SK-N-SH (cell line): ENCODE measurements around the gene S100A6. TPM values are rescaled to one million over a fixed set of nuclear protein-coding genes. Genes with fewer than 3 reads are reported as not detected.
A peak's percentile ranks its signal among the peaks of the same experiment; 100 is the strongest.

Source experiments
- CTCF ChIA-PET: fragments of 300-600, 350-600 bp; formaldehyde crosslinking; extraction: SDS; loops from one replicate; lab custom pipeline; 2021; lab: Yijun Ruan, JAX
- POLR2A ChIA-PET: fragments of 350-600 bp; sonication (Branson Sonifier 250); formaldehyde crosslinking; extraction: SDS; loops from one replicate; lab custom pipeline; 2020; ENCODE audit warnings: antibody characterized with exemption, inconsistent platforms; lab: Yijun Ruan, JAX
- DNase-seq: peaks from one replicate; pipeline ENCODE4 v3.0.0; 2012
- H2AFZ ChIP-seq: fragments of 200-600 bp; sonication (generic); 2 replicates; pipeline ENCODE4 v1.8.1; 2016; ENCODE audit warnings: antibody characterized with exemption, mild to moderate bottlenecking, low read depth
- H3F3A ChIP-seq: fragments of 200-600 bp; sonication (generic); replicated peaks from 2 replicates; pipeline ENCODE3; 2016; ENCODE audit warnings: antibody characterized with exemption, mild to moderate bottlenecking; ENCODE audit not compliant: insufficient read depth
- H3K27ac ChIP-seq, 2 experiments: fragments of 200-500 bp in 1 of 2; fragments of 200-600 bp in 1 of 2; sonication (Bioruptor generic) in 1 of 2; sonication (generic), shearing (Covaris generic) in 1 of 2; 2 replicates each; pipeline versions ENCODE4 v1.5.1 to v1.6.1; 2014 to 2016; ENCODE audit warnings: low read depth in 2 of 2, inconsistent platforms in 1 of 2, low read length in 1 of 2, mild to moderate bottlenecking in 1 of 2, mixed read lengths in 1 of 2
- H3K27me3 ChIP-seq: fragments of 200-600 bp; sonication (generic), shearing (Covaris generic); 2 replicates; pipeline ENCODE4 v1.6.1; 2016; ENCODE audit warnings: mixed run types; ENCODE audit not compliant: insufficient read depth
- H3K36me3 ChIP-seq, 2 experiments: fragments of 200-500 bp in 1 of 2; fragments of 200-600 bp in 1 of 2; sonication (Bioruptor generic) in 1 of 2; sonication (generic) in 1 of 2; replicated peaks in 1 of 2; 2 replicates each; pipeline versions ENCODE3 to v1.5.1; 2014 to 2016; ENCODE audit warnings: low read length in 1 of 2, mild to moderate bottlenecking in 1 of 2; ENCODE audit not compliant: insufficient read depth in 2 of 2, control insufficient read depth in 1 of 2
- H3K4me1 ChIP-seq, 2 experiments: fragments of 200-500 bp in 1 of 2; fragments of 200-600 bp in 1 of 2; sonication (Bioruptor generic) in 1 of 2; sonication (generic), shearing (Covaris generic) in 1 of 2; 2 replicates each; pipeline versions ENCODE4 v1.5.1 to v1.6.1; 2014 to 2016; ENCODE audit warnings: low read depth in 1 of 2, low read length in 1 of 2, mixed run types in 1 of 2; ENCODE audit not compliant: insufficient read depth in 2 of 2, control insufficient read depth in 1 of 2
- H3K4me2 ChIP-seq: fragments of 200-600 bp; sonication (generic), shearing (Covaris generic); 2 replicates; pipeline ENCODE4 v1.6.1; 2017; ENCODE audit warnings: mixed run types
- H3K4me3 ChIP-seq, 2 experiments: fragments of 200-500 bp in 1 of 2; fragments of 200-600 bp in 1 of 2; sonication (Bioruptor generic) in 1 of 2; sonication (generic), shearing (Covaris generic) in 1 of 2; 2 replicates each; pipeline versions ENCODE4 v1.5.1 to v1.8.1; 2014 to 2016; ENCODE audit warnings: low read depth in 2 of 2, inconsistent platforms in 1 of 2, low read length in 1 of 2, mild to moderate bottlenecking in 1 of 2, mixed read lengths in 1 of 2, moderate library complexity in 1 of 2
- H3K79me2 ChIP-seq: fragments of 200-600 bp; sonication (generic); 2 replicates; pipeline ENCODE4 v1.8.1; 2017; ENCODE audit warnings: mild to moderate bottlenecking; ENCODE audit not compliant: insufficient read depth
- H3K9ac ChIP-seq: fragments of 200-600 bp; sonication (generic); 2 replicates; pipeline ENCODE4 v1.6.1; 2017; ENCODE audit warnings: mixed run types
- H3K9me2 ChIP-seq: fragments of 200-600 bp; sonication (generic); 2 replicates; pipeline ENCODE4 v1.6.1; 2017; ENCODE audit warnings: mixed run types
- H3K9me3 ChIP-seq: fragments of 200-600 bp; sonication (generic); 2 replicates; pipeline ENCODE4 v1.6.1; 2017; ENCODE audit warnings: mixed run types, mild to moderate bottlenecking, moderate library complexity
- H4K20me1 ChIP-seq: fragments of 200-600 bp; sonication (generic); 2 replicates; pipeline ENCODE4 v1.6.1; 2017; ENCODE audit warnings: mild to moderate bottlenecking, mixed run types; ENCODE audit not compliant: insufficient read depth
- GABPA ChIP-seq: IDR thresholded peaks from 2 replicates; pipeline ENCODE4 v1.4.0; 2012; ENCODE audit warnings: low read depth, mild to moderate bottlenecking
- GATA2 ChIP-seq: sonication (generic); formaldehyde crosslinking; IDR thresholded peaks from 2 replicates; pipeline ENCODE4 v1.5.0; 2020; ENCODE audit warnings: mild to moderate bottlenecking, missing genetic modification reagents
- IRF3 ChIP-seq: fragments of 150-350 bp; IDR thresholded peaks from 2 replicates; pipeline ENCODE4 v1.6.1; 2016; ENCODE audit warnings: mild to moderate bottlenecking, low read depth, low read length
- JUND ChIP-seq: IDR thresholded peaks from 2 replicates; pipeline ENCODE4 v1.4.0; 2012
- NFIC ChIP-seq: IDR thresholded peaks from 2 replicates; pipeline ENCODE4 v1.4.0; 2012; ENCODE audit warnings: borderline replicate concordance
- NRF1 ChIP-seq: IDR thresholded peaks from 2 replicates; pipeline ENCODE4 v1.6.1; 2012; ENCODE audit warnings: low read depth, mild to moderate bottlenecking, low read length
- PBX3 ChIP-seq: IDR thresholded peaks from 2 replicates; pipeline ENCODE4; 2012
- REST ChIP-seq: IDR thresholded peaks from 2 replicates; pipeline ENCODE4 v1.6.1; 2012; ENCODE audit warnings: mild to moderate bottlenecking, low read depth, low read length, moderate library complexity
- RFX5 ChIP-seq: IDR thresholded peaks from 2 replicates; pipeline ENCODE4 v1.6.1; 2012; ENCODE audit warnings: mild to moderate bottlenecking, improper control_type of control experiment, low read length
- RXRA ChIP-seq: IDR thresholded peaks from 2 replicates; pipeline ENCODE4 v1.4.0; 2012; ENCODE audit warnings: low read depth, mild to moderate bottlenecking, borderline replicate concordance
- SMC3 ChIP-seq: IDR thresholded peaks from 2 replicates; pipeline ENCODE4 v1.6.1; 2012; ENCODE audit warnings: low read depth, low read length, improper control_type of control experiment
- TCF12 ChIP-seq: IDR thresholded peaks from 2 replicates; pipeline ENCODE4 v1.4.0; 2012
- USF2 ChIP-seq: fragments of 150-350 bp; IDR thresholded peaks from 2 replicates; pipeline ENCODE4 v1.6.1; 2017; ENCODE audit warnings: antibody characterized with exemption, low read length, low read depth, borderline replicate concordance
- YY1 ChIP-seq: IDR thresholded peaks from 2 replicates; pipeline ENCODE4 v1.4.0; 2012; ENCODE audit warnings: low read depth, mild to moderate bottlenecking
- ZBTB33 ChIP-seq: IDR thresholded peaks from 2 replicates; pipeline ENCODE4 v1.4.0; 2012; ENCODE audit warnings: low read depth, borderline replicate concordance
- WGBS: methylation state at CpG from one replicate; pipeline ENCODE4 v1.1.6; 2017; ENCODE audit warnings: low lambda C conversion rate; 5-methylcytosine and 5-hydroxymethylcytosine counted together
- polyA plus RNA-seq, 3 experiments: library from polyadenylated mRNA; depleted of rRNA; stranded (reverse); fragments of >200 nt; gene quantifications; 2 replicates each; pipeline ENCODE4 v1.2.3, GENCODE V29; 2012

S100A6 gene
- polyA plus RNA-seq, 1 of the 3 experiments (the other 2 are of a cell fraction) = 895 TPM

- Histone ChIP-seq H3K36me3 (no peaks in the 10 kb centered on the region), H3K9ac (no peak overlapping the region; the same call in 1 of the 2 replicates), H2AFZ (peak overlapping the region; percentile 42), H3K9me2 (no peaks in the 10 kb centered on the region), H3F3A (peaks cover under 1% of the 10 kb centered on the region), H3K4me1 (peaks cover 0 to 16% of the 10 kb centered on the region in 2 experiments; a peak in 2 of 4 replicates), H3K4me3 (no peak overlapping the region), H3K79me2 (no peaks in the 10 kb centered on the region; the same call in 1 of the 2 replicates), H3K27ac (peak overlapping the region in 1 of 2 experiments; percentile 68; a peak in 2 of 4 replicates), H4K20me1 (no peaks in the 10 kb centered on the region), H3K27me3 (no peaks in the 10 kb centered on the region), H3K9me3 (no peaks in the 10 kb centered on the region), H3K4me2 (peak overlapping the region; percentile 57; the same call in 1 of the 2 replicates)
- POLR2A ChIA-PET = no interaction called here
- DNase-seq = no peak
- peak; percentile 69 for TF ChIP-seq PBX3
- TF ChIP-seq NRF1 = no peak
- peak; percentile 27; the same call in 1 of the 2 replicates for TF ChIP-seq TCF12
- TF ChIP-seq RXRA = 0 out of 2 replicates have a peak, but pooled peaks have one; percentile 9
- peak; percentile 53 for TF ChIP-seq JUND
- TF ChIP-seq IRF3 = no peak
- CTCF ChIA-PET = interaction anchor here (0.6 to 4.3 kb wide), 5 partner anchors 8 to 67 kb away, joined by 3 to 31 read pairs (median 3); no protein-coding TSS in a partner anchor
Observed at GRCh38 chr1:153578490-153578889, 42.7 kb upstream of the S100A6 start.

- Histone ChIP-seq H3K4me1 (peaks cover 0 to 23% of the 10 kb centered on the region in 2 experiments; a peak in 2 of 4 replicates), H3K9ac (no peak overlapping the region), H3K9me2 (no peaks in the 10 kb centered on the region), H3F3A (peaks cover 9% of the 10 kb centered on the region), H3K27ac (peak overlapping the region in 1 of 2 experiments; percentile 68; a peak in 2 of 4 replicates), H3K9me3 (no peaks in the 10 kb centered on the region), H3K4me3 (no peak overlapping the region), H3K27me3 (no peaks in the 10 kb centered on the region), H4K20me1 (no peaks in the 10 kb centered on the region), H3K4me2 (peak overlapping the region; percentile 57; the same call in 1 of the 2 replicates), H2AFZ (no peak overlapping the region), H3K36me3 (no peaks in the 10 kb centered on the region), H3K79me2 (no peaks in the 10 kb centered on the region; the same call in 1 of the 2 replicates)
- POLR2A ChIA-PET = no interaction called here
- no peak for DNase-seq
- CTCF ChIA-PET = interaction anchor here (0.8 to 4.3 kb wide), 7 partner anchors 9 to 83 kb away, joined by 3 to 31 read pairs (median 5); no protein-coding TSS in a partner anchor
- WGBS = 81% methylated on average over 9 of the region's 9 CpGs
- TF ChIP-seq IRF3 (no peak), NFIC (no peak), ZBTB33 (no peak), YY1 (no peak), GATA2 (CRISPR knock-in tag) (no peak), RFX5 (no peak), USF2 (no peak), TCF12 (no peak), REST (no peak), GABPA (no peak), SMC3 (no peak)
Observed at GRCh38 chr1:153577624-153578051, 41.8 kb upstream of the S100A6 start.
